Measurements from ENCODE around the gene ARHGAP45.

- TF ChIP-seq CTCF (IDR thresholded peaks at IDR 0.05): no peak
- TF ChIP-seq EP300 (IDR thresholded peaks at IDR 0.05): no peak
- peak in 1 of 2 donors; percentile 67 for TF ChIP-seq POLR2A (IDR thresholded peaks at IDR 0.05)
- TF ChIP-seq POLR2AphosphoS5 (IDR thresholded peaks at IDR 0.05): peak in 2 of 3 donors; percentile 68 to 96
Observed at GRCh38 chr19:1094978-1095701, 28.2 kb downstream of the ARHGAP45 start, which contains the start of gene POLR2E.

Data from suprapubic skin (tissue), 4 donors.